HEK293 (cell line): ENCODE measurements around the gene GBGT1.

Source experiments
- CTCF ChIA-PET: fragments of 350-600 bp; formaldehyde crosslinking; extraction: SDS; loops from one replicate; lab custom pipeline; 2021; ENCODE audit warnings: antibody characterized with exemption; lab: Yijun Ruan, JAX
- POLR2A ChIA-PET: fragments of 300-600 bp; formaldehyde crosslinking; extraction: SDS; loops from one replicate; lab custom pipeline; 2020; ENCODE audit warnings: antibody characterized with exemption, inconsistent platforms; lab: Yijun Ruan, JAX
- H3K27ac ChIP-seq: fragments of 200-500 bp; sonication (Bioruptor generic); 2 replicates; pipeline ENCODE4 v1.5.1; 2014; ENCODE audit warnings: low read depth, low read length, control low read depth, inconsistent platforms; ENCODE audit errors: extremely low read depth
- H3K36me3 ChIP-seq, 2 experiments: fragments of 200-500 bp in 1 of 2; sonication (Bioruptor generic) in 1 of 2; 1 replicate in 1 of 2; 2 replicates in 1 of 2; pipeline ENCODE4 v1.5.1; 2014 to 2017; ENCODE audit warnings: inconsistent platforms in 2 of 2, low read length in 2 of 2; ENCODE audit not compliant: control insufficient read depth in 2 of 2, insufficient read depth in 1 of 2
- H3K4me1 ChIP-seq: fragments of 200-500 bp; sonication (Bioruptor generic); 2 replicates; pipeline ENCODE4 v1.5.1; 2014; ENCODE audit warnings: mild to moderate bottlenecking, low read length, inconsistent platforms; ENCODE audit not compliant: control insufficient read depth, insufficient read depth
- H3K4me3 ChIP-seq: 2 replicates; pipeline ENCODE4 v1.5.1; 2011; ENCODE audit warnings: low read depth, mild to moderate bottlenecking, control low read depth, low read length, moderate library complexity
- H3K9me3 ChIP-seq: fragments of 200-500 bp; sonication (Bioruptor generic); 2 replicates; pipeline ENCODE4 v1.5.1; 2014; ENCODE audit warnings: low read depth, low read length, inconsistent platforms; ENCODE audit not compliant: control insufficient read depth, insufficient read depth
- ELK4 ChIP-seq: IDR thresholded peaks from 2 replicates; pipeline ENCODE4 v1.6.1; 2011; ENCODE audit warnings: mild to moderate bottlenecking, low read depth, low read length, borderline replicate concordance
- HOXA7 ChIP-seq: sonication (generic); formaldehyde crosslinking; IDR thresholded peaks from 2 replicates; pipeline ENCODE4 v1.8.1; 2022; ENCODE audit warnings: missing genetic modification reagents, borderline replicate concordance
- MYNN ChIP-seq: fragments of 450-650 bp; formaldehyde crosslinking; IDR thresholded peaks from 2 replicates; pipeline ENCODE4 v1.5.1; 2016; ENCODE audit warnings: missing biosample characterization, missing genetic modification characterization, borderline replicate concordance
- SCRT2 ChIP-seq: fragments of 450-650 bp; formaldehyde crosslinking; IDR thresholded peaks from 2 replicates; pipeline ENCODE4 v1.5.1; 2016; ENCODE audit warnings: missing biosample characterization, missing genetic modification characterization
- SP2 ChIP-seq: fragments of 450-650 bp; formaldehyde crosslinking; IDR thresholded peaks from 2 replicates; pipeline ENCODE4 v1.5.1; 2016; ENCODE audit warnings: missing biosample characterization, missing genetic modification characterization
- SP3 ChIP-seq: fragments of 450-650 bp; formaldehyde crosslinking; IDR thresholded peaks from 2 replicates; pipeline ENCODE4 v1.5.1; 2016; ENCODE audit warnings: missing biosample characterization, missing genetic modification characterization
- ZNF2 ChIP-seq: fragments of 450-650 bp; formaldehyde crosslinking; IDR thresholded peaks from 2 replicates; pipeline ENCODE4 v1.5.1; 2016; ENCODE audit warnings: missing biosample characterization, missing genetic modification characterization
- ZNF280D ChIP-seq: fragments of 450-650 bp; formaldehyde crosslinking; IDR thresholded peaks from 2 replicates; pipeline ENCODE4 v1.5.1; 2016; ENCODE audit warnings: missing biosample characterization, missing genetic modification characterization
- ZNF623 ChIP-seq: fragments of 450-650 bp; formaldehyde crosslinking; IDR thresholded peaks from 2 replicates; pipeline ENCODE4 v1.5.1; 2016; ENCODE audit warnings: missing biosample characterization, missing genetic modification characterization
- ZNF658 ChIP-seq: fragments of 450-650 bp; formaldehyde crosslinking; IDR thresholded peaks from 2 replicates; pipeline ENCODE4; 2016; ENCODE audit warnings: missing biosample characterization, missing genetic modification characterization
- ZNF747 ChIP-seq: fragments of 450-650 bp; formaldehyde crosslinking; IDR thresholded peaks from 2 replicates; pipeline ENCODE4 v1.5.1; 2016; ENCODE audit warnings: missing biosample characterization, missing genetic modification characterization
- ZNF785 ChIP-seq: fragments of 450-650 bp; formaldehyde crosslinking; IDR thresholded peaks from 2 replicates; pipeline ENCODE4 v1.5.1; 2016; ENCODE audit warnings: missing biosample characterization, missing genetic modification characterization

Gene GBGT1

DNA sequence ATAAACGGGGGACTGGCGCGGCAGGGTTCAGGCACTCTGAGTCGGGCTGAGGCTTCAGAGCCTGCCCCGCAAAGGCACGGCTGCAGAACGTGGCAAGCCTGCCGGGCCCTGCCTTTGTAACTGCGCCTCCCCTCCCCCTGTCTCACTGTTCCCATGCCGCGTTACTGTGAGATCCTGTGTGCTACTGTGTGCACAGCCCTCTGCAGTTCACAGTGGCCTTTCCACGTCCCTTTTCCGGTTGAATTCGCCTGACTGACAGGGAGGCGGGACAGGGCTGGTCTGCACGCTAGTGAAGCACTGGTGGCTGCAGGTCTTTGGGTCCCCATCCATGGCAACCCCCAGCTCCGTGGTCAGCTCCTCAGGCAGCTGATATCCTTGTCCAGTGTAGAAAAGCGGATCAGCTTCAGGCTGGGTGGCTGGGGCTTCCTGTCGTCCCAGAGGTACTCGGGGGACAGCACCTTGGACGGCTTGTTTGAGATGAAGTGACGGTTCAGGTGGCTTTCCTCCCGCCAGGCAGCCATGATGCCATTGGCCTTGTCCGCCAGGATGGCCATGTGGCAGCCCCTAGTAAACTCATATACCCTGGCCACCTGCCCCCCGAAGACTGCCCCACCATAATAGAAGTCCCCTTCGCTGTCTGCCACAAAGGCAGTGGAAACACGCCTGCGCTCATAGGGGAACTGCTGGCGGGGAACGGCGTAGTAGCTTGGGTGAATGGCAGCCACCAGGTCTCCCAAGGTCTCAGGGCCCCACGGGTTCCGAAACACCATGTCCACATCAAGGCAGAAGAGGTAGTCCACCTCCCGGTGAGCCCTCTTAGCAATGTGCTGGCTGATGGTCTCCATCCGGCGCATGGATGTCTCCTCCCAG lies 10.3 kb downstream of the GBGT1 start:
- no peak overlapping the region for H3K27ac ChIP-seq
- CTCF ChIA-PET, result interaction anchor here (2.1 to 5.9 kb wide), 2 partner anchors 9 to 29 kb away, joined by 10 to 42 read pairs; no protein-coding TSS in a partner anchor
- no peaks in the 10 kb centered on the region for H3K36me3 ChIP-seq
- H3K4me3 ChIP-seq, result no peak overlapping the region
- H3K9me3 ChIP-seq, result no peaks in the 10 kb centered on the region
- POLR2A ChIA-PET, result no interaction called here
- H3K4me1 ChIP-seq, result no peaks in the 10 kb centered on the region
- TF ChIP-seq ZNF658 (tag by site-specific recombination) (no peak), SP2 (tag by site-specific recombination) (peak; percentile 8; the same call in 1 of the 2 replicates), MYNN (tag by site-specific recombination) (peak; percentile 90)

- H3K4me3 ChIP-seq, result no peak overlapping the region
- no peak for TF ChIP-seq ZNF2 (tag by site-specific recombination)
- TF ChIP-seq ZNF785, result no peak
- no peak for TF ChIP-seq SCRT2 (tag by site-specific recombination)
- TF ChIP-seq ZNF623 (tag by site-specific recombination), result no peak
- TF ChIP-seq HOXA7 (CRISPR knock-in tag), result no peak
- no peak for TF ChIP-seq ZNF747 (tag by site-specific recombination)
- no peak for TF ChIP-seq ZNF280D
- POLR2A ChIA-PET, result interaction anchor here (1.0 kb wide), 1 partner anchor 196 kb away, joined by 3 read pairs; the partner anchor contains the start of genes MED22 and RPL7A
- no peaks in the 10 kb centered on the region for H3K9me3 ChIP-seq
- no peaks in the 10 kb centered on the region for H3K36me3 ChIP-seq
- H3K27ac ChIP-seq, result no peak overlapping the region
- H3K4me1 ChIP-seq, result 0 out of 2 replicates have a peak, but pooled peaks cover 3% of the 10 kb centered on the region
- CTCF ChIA-PET, result interaction anchor here (0.5 to 2.1 kb wide), 8 partner anchors 9 to 1676 kb away, joined by 3 to 7 read pairs (median 4); partner anchors contain the start of gene GTF3C5
Observed at GRCh38 chr9:133151601-133152525, 11.9 kb downstream of the GBGT1 start.

- Histone ChIP-seq H3K4me1 (0 out of 2 replicates have a peak, but pooled peaks cover 3% of the 10 kb centered on the region), H3K36me3 (no peaks in the 10 kb centered on the region), H3K9me3 (no peaks in the 10 kb centered on the region), H3K27ac (no peak overlapping the region), H3K4me3 (no peak overlapping the region)
- TF ChIP-seq ELK4 (no peak), SP3 (tag by site-specific recombination) (no peak)
- ChIA-PET POLR2A (no interaction called here), CTCF (interaction anchor here (0.6 to 2.4 kb wide), 6 partner anchors 8 to 1675 kb away, joined by 3 to 18 read pairs (median 4); no protein-coding TSS in a partner anchor)
Observed at GRCh38 chr9:133151041-133151440, 12.7 kb downstream of the GBGT1 start.
